HG03064 (cell line): Measurements from ENCODE around the gene MAML3.
"Not testable (repeated sequence)": the region's sequence is repeated elsewhere in the genome, so short reads cannot be mapped to it uniquely, and the experiment has no call there.

Experiments
- ATAC-seq: cut with Tn5 transposase; IDR thresholded peaks from one replicate; pipeline ENCODE4 v1.9.1; 2021; ENCODE audit warnings: low read depth; ENCODE audit not compliant: unreplicated experiment

The MAML3 gene

DNA sequence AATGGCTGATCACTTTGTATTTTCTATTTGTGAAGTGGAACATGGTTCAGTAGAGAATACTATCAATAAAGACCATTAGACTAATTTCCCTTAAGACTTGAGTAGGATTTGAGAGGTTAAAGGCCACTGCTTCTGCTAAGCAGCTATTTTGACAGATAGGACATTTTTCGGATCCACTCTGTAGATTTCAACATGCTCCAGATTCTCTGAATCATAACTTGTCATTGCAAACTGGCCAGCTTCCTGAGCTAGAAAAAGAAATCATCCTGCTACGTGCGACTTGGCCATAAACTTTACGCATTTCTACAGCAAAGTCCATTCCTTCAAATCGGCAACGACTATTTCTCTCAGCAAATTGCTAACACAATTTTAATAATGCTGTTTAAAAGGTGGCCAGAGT, 433.2 kb downstream of the MAML3 start:
- no peak for ATAC-seq

DNA sequence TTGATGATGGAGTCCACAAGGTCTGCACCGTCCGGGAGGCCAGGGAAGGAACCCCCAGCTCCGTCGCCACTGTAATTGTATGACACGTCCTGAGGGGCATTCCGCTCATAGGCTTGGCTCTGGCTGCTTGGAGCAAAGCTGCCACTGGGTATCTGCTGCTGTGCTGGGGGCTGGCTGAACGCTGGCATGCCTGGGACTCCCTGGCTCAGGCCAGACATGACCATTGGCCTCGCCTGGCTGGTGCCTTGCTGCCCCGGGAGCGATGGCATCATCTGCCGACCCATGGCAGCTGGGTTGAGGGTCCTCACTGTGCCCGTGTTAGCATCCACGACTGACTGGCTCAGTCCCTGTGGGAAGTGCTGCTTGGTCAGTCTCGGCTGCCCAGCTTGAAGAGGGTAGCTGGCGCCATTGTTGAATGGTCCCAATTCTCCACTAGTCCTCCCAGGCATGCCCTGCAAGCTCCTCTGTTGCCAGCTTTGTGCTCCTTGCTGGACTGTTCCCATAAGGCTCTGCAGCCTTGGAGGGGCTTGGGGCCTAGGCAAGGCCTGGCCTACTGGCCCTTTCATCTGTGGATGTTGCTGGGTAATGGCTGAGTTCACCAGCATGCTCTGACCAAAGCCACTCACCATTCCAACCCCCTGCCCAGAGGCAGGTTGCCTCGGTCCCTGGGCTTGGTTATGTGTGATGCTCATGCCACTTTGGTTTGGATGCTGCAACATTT, 434.4 kb downstream of the MAML3 start:
- ATAC-seq, result no peak

DNA sequence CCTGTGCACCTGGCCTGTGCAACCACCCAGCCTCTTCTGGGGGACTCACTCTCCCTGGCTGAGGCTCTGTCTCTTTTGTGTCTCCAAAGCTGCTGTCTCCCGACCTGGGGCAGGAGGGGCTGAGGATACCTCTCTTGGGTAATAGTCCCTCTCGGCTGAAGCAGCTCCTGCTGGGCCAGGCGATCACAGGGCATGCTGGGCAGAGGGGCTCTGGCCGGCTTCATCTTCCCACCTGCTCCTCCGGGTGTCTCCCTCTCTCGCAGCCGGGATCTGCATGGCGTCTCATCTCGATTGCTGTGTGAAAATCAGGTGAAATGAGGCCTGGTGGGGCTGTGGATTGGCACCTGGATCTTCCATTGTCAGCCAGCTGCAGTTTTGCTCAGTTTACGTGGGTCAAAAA, 435.2 kb downstream of the MAML3 start:
- no peak for ATAC-seq

- no peak for ATAC-seq
Observed at GRCh38 chr4:139718358-139718757, 435.6 kb downstream of the MAML3 start.

GRCh38 chr4:139715746-139716391, 438.1 kb downstream of the MAML3 start:
- no peak for ATAC-seq

GRCh38 chr4:139712882-139713281, 441.1 kb downstream of the MAML3 start:
- no peak for ATAC-seq

- ATAC-seq, result no peak
Observed at GRCh38 chr4:139711461-139711860, 442.5 kb downstream of the MAML3 start.

DNA sequence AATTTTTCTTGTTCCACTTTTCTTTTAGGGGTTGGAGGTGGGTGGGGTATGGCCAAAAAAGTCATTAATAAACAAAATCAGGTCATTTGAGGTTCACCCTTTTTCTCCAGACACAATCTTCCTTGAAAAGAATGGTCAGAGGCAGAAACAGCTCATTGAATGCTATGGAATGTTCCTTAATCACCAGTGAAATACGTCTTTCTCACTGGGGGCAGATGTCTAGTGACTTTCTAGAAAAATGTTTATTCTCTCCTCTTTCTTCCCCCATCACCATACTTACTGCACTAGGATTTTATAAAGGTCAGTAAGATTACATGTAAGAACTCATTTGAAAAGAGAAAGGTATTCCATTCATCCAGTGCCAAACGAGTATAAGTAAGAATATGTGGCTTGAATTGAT, 443.9 kb downstream of the MAML3 start:
- ATAC-seq, result no peak

DNA sequence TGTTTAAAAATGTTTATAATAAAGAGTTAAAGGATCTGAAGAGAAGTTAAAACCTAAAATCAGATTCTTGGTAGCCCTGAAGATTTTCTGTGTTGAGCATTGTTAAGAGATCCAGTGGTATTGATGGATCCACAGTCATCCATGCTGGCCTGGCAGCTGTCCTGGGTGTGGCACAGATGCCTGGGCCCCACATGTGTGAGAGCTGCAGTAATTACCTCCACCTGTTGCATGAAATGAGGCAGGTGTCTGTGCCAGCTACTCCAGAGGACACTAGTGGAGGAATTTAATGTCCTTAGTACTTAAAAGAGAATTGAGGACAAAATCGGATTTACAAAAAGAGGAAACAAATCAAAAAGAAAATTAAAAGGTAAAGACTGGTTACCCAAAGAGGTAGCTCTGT, 444.3 kb downstream of the MAML3 start:
- ATAC-seq, result no peak

- no peak for ATAC-seq
Observed at GRCh38 chr4:139704915-139705485, 449.0 kb downstream of the MAML3 start.

- no peak for ATAC-seq
Observed at GRCh38 chr4:139700568-139700967, 453.4 kb downstream of the MAML3 start.

DNA sequence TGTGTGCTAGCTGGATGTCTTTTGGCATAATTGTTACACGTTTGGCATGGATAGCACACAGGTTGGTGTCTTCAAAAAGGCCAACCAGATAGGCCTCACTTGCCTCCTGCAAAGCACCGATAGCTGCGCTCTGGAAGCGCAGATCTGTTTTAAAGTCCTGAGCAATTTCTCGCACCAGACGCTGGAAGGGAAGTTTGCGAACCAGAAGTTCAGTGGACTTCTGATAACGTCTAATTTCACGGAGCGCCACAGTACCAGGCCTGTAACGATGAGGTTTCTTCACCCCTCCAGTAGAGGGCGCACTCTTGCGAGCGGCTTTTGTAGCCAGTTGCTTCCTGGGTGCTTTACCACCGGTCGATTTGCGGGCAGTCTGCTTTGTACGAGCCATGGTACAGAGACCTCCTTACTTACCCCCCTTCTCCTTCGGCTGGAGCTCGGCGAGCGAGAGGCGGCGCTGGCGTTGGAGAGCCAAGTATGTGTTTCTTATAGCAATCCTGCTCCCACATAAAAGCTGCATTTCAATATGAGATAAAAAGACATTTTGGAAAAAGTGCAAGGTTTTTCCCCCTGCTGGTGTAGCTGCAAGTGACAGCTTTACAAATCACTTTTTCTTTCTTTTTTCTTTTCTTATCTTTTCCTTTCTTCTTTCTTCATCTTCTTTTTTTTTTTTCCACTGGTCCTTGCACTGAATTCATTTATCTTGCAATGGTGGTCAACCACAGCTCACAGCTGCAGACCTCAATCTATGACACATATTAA, 455.6 kb downstream of the MAML3 start:
- ATAC-seq, result not testable (repeated sequence)

DNA sequence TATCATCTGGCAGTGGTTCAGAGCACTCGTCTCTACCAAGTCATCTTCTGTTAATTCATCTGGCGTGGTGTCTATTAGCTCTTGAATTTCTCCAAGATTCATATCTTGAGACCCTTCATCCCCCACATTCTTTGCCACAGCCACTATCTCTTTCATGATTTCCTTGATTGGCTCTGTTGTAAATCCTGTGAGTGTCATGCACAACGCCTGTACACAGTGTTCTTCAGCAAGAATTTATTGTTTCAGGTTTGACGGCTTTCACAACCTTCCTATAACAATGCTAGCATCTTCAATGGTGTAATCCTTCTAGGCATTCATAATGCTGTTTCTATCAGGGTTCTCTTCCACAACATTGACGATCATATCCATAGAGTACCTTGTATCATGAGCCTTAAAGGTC, 457.5 kb downstream of the MAML3 start:
- no peak for ATAC-seq

DNA sequence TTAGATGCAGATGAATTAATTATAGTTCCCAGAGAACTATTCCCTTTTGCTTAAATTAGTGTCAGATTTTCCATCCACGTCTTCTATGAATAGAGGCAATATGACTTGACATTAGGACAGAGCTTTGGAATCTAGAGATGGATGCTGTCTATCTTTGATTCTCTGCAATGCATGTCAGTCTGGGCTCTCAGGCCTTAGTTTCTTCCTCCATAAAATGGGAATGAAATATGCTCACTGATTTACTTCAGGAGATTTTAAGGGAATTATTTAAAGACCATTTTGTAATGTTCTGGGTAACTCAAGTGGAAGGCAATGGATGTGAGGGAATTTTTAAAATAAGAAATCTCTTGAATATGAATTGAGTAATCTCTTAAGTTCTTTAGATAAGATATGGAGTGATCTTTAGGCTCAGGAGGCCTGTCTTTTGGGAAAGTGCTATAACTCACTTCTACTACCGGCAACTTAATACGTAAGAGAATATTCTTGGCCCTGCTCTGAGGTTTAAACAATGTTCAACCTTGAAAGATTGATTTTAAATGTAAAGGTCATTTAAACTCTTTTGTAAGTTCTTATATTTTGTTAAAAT, 459.4 kb downstream of the MAML3 start:
- ATAC-seq, result no peak

- ATAC-seq, result no peak
Observed at GRCh38 chr4:139692309-139693012, 461.5 kb downstream of the MAML3 start.

- ATAC-seq, result no peak
Observed at GRCh38 chr4:139690419-139690818, 463.6 kb downstream of the MAML3 start.

DNA sequence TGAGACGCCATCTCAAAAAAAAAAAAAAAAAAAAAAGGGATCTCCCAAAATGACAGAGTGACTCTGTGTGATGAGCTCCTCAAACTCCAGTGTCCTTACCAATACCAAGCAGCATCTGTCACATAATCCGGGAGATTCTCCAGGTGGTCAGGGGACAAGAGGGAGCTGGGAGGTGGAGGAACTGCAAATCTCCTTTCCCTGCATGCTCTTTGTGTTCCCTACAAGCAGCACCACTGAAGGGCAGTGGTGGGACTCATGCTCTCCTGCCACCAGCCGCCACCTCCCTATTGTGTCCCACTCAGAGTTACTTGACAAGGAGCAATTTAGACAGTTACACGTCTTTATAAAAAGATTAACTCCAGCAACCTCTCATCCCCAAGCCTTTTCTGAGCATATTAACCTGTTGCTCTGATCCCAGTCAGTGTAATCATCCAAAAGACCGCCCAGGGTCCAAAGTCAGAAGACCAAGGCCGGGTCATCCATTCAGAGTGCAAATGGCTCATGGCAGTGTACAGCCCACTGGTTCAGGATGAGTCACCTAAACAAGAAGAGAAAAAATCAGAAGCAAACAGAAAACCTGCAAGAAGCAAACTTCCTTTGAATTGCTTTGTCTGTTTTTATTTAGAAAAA, 464.8 kb downstream of the MAML3 start:
- no peak for ATAC-seq

GRCh38 chr4:139686988-139687387, 467.0 kb downstream of the MAML3 start:
- ATAC-seq, result no peak

GRCh38 chr4:139686130-139686529, 467.9 kb downstream of the MAML3 start:
- ATAC-seq, result no peak

DNA sequence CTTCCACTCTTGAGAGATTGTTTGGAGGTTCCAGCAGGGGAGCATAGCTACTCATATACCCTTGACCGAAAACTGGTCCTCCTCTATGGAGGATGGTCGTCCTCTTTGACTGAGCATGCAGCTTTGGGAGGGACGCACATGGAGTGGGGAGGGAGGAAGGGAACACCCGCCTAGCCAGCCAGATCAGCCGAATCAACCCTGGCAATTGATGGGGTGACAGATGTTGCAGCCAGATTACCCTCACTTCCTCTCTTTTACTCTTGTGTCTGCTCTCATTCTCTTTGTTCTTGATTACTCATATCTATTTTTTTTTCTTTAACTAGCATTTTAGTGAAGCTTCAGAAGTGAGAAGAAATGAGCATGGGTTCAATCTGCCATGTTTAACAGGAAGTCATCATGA, 468.8 kb downstream of the MAML3 start:
- ATAC-seq, result no peak
